Measurements from ENCODE around the gene SCYL1.

- TF ChIP-seq, protein P1, sequence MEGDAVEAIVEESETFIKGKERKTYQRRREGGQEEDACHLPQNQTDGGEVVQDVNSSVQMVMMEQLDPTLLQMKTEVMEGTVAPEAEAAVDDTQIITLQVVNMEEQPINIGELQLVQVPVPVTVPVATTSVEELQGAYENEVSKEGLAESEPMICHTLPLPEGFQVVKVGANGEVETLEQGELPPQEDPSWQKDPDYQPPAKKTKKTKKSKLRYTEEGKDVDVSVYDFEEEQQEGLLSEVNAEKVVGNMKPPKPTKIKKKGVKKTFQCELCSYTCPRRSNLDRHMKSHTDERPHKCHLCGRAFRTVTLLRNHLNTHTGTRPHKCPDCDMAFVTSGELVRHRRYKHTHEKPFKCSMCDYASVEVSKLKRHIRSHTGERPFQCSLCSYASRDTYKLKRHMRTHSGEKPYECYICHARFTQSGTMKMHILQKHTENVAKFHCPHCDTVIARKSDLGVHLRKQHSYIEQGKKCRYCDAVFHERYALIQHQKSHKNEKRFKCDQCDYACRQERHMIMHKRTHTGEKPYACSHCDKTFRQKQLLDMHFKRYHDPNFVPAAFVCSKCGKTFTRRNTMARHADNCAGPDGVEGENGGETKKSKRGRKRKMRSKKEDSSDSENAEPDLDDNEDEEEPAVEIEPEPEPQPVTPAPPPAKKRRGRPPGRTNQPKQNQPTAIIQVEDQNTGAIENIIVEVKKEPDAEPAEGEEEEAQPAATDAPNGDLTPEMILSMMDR (IDR thresholded peaks at IDR 0.05; ENCODE audit: poor library complexity), result no peak
- TF ChIP-seq EZH2phosphoT487 (IDR thresholded peaks at IDR 0.05; ENCODE audit: low read depth, severe bottlenecking, unreplicated experiment) (no peak), EZH2 (IDR thresholded peaks at IDR 0.05; ENCODE audit: borderline replicate concordance) (no peak)
Observed at GRCh38 chr11:65541093-65541982, 16.5 kb downstream of the SCYL1 start.

All from hepatocyte (in vitro differentiated cells).